Hindlimb muscle (tissue), 1 donor: ENCODE measurements around the gene RAB36. TPM values are rescaled to one million over a fixed set of nuclear protein-coding genes. Genes with fewer than 3 reads are reported as not detected.
"Not testable (repeated sequence)": the region's sequence is repeated elsewhere in the genome, so short reads cannot be mapped to it uniquely, and the experiment has no call there.

ENCODE experiments used
- DNase-seq: peaks from one replicate; pipeline ENCODE4 v3.0.0-alpha.2; 2013
- polyA plus RNA-seq: library from polyadenylated mRNA; unstranded; fragments of 120-200 nt; gene quantifications from one replicate; pipeline ENCODE4 v1.2.1, GENCODE V29; 2013; ENCODE audit not compliant: insufficient read length

Gene RAB36
- polyA plus RNA-seq, 1 donor = 1.9 TPM

- DNase-seq = no peak
Observed at GRCh38 chr22:23121000-23121421, 24.3 kb upstream of the RAB36 start.

- DNase-seq = no peak
Observed at GRCh38 chr22:23121424-23121823, 23.9 kb upstream of the RAB36 start.

- no peak for DNase-seq
Observed at GRCh38 chr22:23122216-23122957, 22.9 kb upstream of the RAB36 start.

- no peak for DNase-seq
Observed at GRCh38 chr22:23122992-23123803, 22.1 kb upstream of the RAB36 start.

GRCh38 chr22:23123804-23124254 lies 21.4 kb upstream of the RAB36 start:
- no peak for DNase-seq

- no peak for DNase-seq
Observed at GRCh38 chr22:23124611-23125511, 20.4 kb upstream of the RAB36 start.

- no peak for DNase-seq
Observed at GRCh38 chr22:23125512-23126103, 19.7 kb upstream of the RAB36 start.

GRCh38 chr22:23126165-23127054 lies 18.9 kb upstream of the RAB36 start:
- no peak for DNase-seq

- DNase-seq = no peak
Observed at GRCh38 chr22:23127055-23127756, 18.1 kb upstream of the RAB36 start.

- DNase-seq = no peak
Observed at GRCh38 chr22:23127788-23128187, 17.5 kb upstream of the RAB36 start.

- peak; percentile 58 for DNase-seq
Observed at GRCh38 chr22:23128269-23129108, 16.8 kb upstream of the RAB36 start.

GRCh38 chr22:23129149-23129548 lies 16.1 kb upstream of the RAB36 start:
- DNase-seq = no peak

GRCh38 chr22:23130697-23131096 lies 14.6 kb upstream of the RAB36 start:
- no peak for DNase-seq

GRCh38 chr22:23131931-23132330 lies 13.3 kb upstream of the RAB36 start:
- DNase-seq = no peak

- DNase-seq = no peak
Observed at GRCh38 chr22:23132376-23133091, 12.7 kb upstream of the RAB36 start.

GRCh38 chr22:23133922-23134321 lies 11.4 kb upstream of the RAB36 start:
- no peak for DNase-seq

- not testable (repeated sequence) for DNase-seq
Observed at GRCh38 chr22:23136991-23137390, 8.3 kb upstream of the RAB36 start.

- DNase-seq = no peak
Observed at GRCh38 chr22:23137468-23137867, 7.8 kb upstream of the RAB36 start.
